Testis (tissue), 3 donors: ENCODE data around the gene LIG3. TPM values are rescaled to one million over a fixed set of nuclear protein-coding genes. Genes with fewer than 3 reads are reported as not detected.

Experiments
- DNase-seq: peaks from one replicate; pipeline ENCODE4 v3.0.0-alpha.2; 2019
- H3K27ac ChIP-seq, 2 donors: fragments of 200-600 bp; sonication (generic); one replicate each; pipeline ENCODE4 v1.5.1; 2019
- H3K27me3 ChIP-seq: fragments of 200-600 bp; sonication (generic); one replicate; pipeline ENCODE4 v1.5.1; 2019
- H3K36me3 ChIP-seq: fragments of 200-600 bp; sonication (generic); one replicate; pipeline ENCODE4 v1.5.1; 2017; ENCODE audit warnings: low read depth; ENCODE audit errors: missing control alignments
- H3K4me1 ChIP-seq: fragments of 200-600 bp; sonication (generic); one replicate; pipeline ENCODE4 v1.5.1; 2019
- H3K4me3 ChIP-seq, 2 donors: fragments of 200-600 bp; sonication (generic); one replicate each; pipeline ENCODE4 v1.5.1; 2017 to 2019
- H3K9me3 ChIP-seq: fragments of 200-600 bp; sonication (generic); one replicate; pipeline ENCODE4 v1.5.1; 2017
- CTCF ChIP-seq, 3 experiments: fragments of 450-650 bp in 2 of 3; fragments of 200-600 bp in 1 of 3; sonication (generic) in 1 of 3; IDR thresholded peaks; one replicate each; pipeline ENCODE4 v1.5.1; 2016 to 2019; ENCODE audit warnings: antibody characterized with exemption in 3 of 3, mild to moderate bottlenecking in 2 of 3, moderate library complexity in 1 of 3
- POLR2A ChIP-seq: fragments of 450-650 bp; IDR thresholded peaks from one replicate; pipeline ENCODE4 v1.6.1; 2017; ENCODE audit warnings: antibody characterized with exemption, mild to moderate bottlenecking, moderate library complexity
- WGBS, 2 donors: methylation state at CpG; one replicate each; pipeline ENCODE4 v1.1.5; 2018; 5-methylcytosine and 5-hydroxymethylcytosine counted together
- intact Hi-C: fragments of 100-400 bp; cut with DNase I; formaldehyde crosslinking; loops from one replicate; pipeline ENCODE4 v1.15.1; 2023; ENCODE audit warnings: low total_unique reads
- polyA plus RNA-seq: library from polyadenylated mRNA; stranded (reverse); fragments of 350-450 nt; fragmentation: Illumina TruSeq; extraction: RNeasy Lipid Tissue Mini Kit (QIAGEN cat#74804); gene quantifications from one replicate; pipeline ENCODE4 v1.2.3, GENCODE V29; 2014; ENCODE audit warnings: low read depth, low replicate concordance; ENCODE audit not compliant: insufficient read depth
- total RNA-seq, 2 donors: library from RNA; depleted of rRNA; stranded (reverse); fragments of >200 nt; gene quantifications; one replicate each; pipeline ENCODE4 v1.2.3, GENCODE V29; 2016

LIG3 gene
- total and polyA plus RNA-seq, 3 donors from 2014 or later = 54.4 to 70.9 (median 66.7) TPM

GRCh38 chr17:35003778-35004177 is 23.5 kb downstream of the LIG3 start:
- intact Hi-C loops = no loop called here
- no peaks in the 10 kb centered on the region for H3K27me3 ChIP-seq
- peaks cover 20% of the 10 kb centered on the region for H3K4me1 ChIP-seq
- TF ChIP-seq POLR2A = no peak
- no peak for TF ChIP-seq CTCF (IDR thresholded peaks at IDR 0.05)
- H3K36me3 ChIP-seq = no peaks in the 10 kb centered on the region
- H3K27ac ChIP-seq = no peak overlapping the region
- H3K4me3 ChIP-seq = no peak overlapping the region
- H3K9me3 ChIP-seq = no peaks in the 10 kb centered on the region
- 91 to 95% methylated on average over 2 to 4 of the region's 4 CpGs for WGBS, 2 donors
- no peak for DNase-seq

- TF ChIP-seq POLR2A = no peak
- TF ChIP-seq CTCF (IDR thresholded peaks at IDR 0.05) = no peak
- 77 to 91% methylated on average over 2 to 4 of the region's 4 CpGs for WGBS, 2 donors
- DNase-seq = no peak
- Histone ChIP-seq H3K27me3 (no peaks in the 10 kb centered on the region), H3K27ac (no peak overlapping the region), H3K4me3 (no peak overlapping the region), H3K4me1 (peaks cover 20% of the 10 kb centered on the region), H3K9me3 (no peaks in the 10 kb centered on the region), H3K36me3 (no peaks in the 10 kb centered on the region)
- intact Hi-C loops = no loop called here
Measured at GRCh38 chr17:35006345-35006744, 26.0 kb downstream of the LIG3 start.

- 21 to 62% methylated on average over 1 of the region's 1 CpG for WGBS, 2 donors
- H3K36me3 ChIP-seq = no peaks in the 10 kb centered on the region
- no peaks in the 10 kb centered on the region for H3K9me3 ChIP-seq
- peak overlapping the region in 1 of 2 donors; percentile 68 for H3K27ac ChIP-seq
- no peak overlapping the region for H3K4me3 ChIP-seq
- peaks cover 20% of the 10 kb centered on the region for H3K4me1 ChIP-seq
- no peaks in the 10 kb centered on the region for H3K27me3 ChIP-seq
- DNase-seq = peak; percentile 32
- intact Hi-C loops = no loop called here
- TF ChIP-seq POLR2A (no peak), CTCF (IDR thresholded peaks at IDR 0.05) (no peak)
Measured at GRCh38 chr17:35006961-35007360, 26.6 kb downstream of the LIG3 start.

GRCh38 chr17:35010093-35010492 is 29.8 kb downstream of the LIG3 start:
- no peak for DNase-seq
- 80 to 91% methylated on average over 3 of the region's 3 CpGs for WGBS, 2 donors
- H3K4me1 ChIP-seq = peaks cover 6% of the 10 kb centered on the region
- no peaks in the 10 kb centered on the region for H3K27me3 ChIP-seq
- no peak overlapping the region for H3K27ac ChIP-seq
- H3K9me3 ChIP-seq = no peaks in the 10 kb centered on the region
- peak overlapping the region in 1 of 2 donors; percentile 6 for H3K4me3 ChIP-seq
- no peaks in the 10 kb centered on the region for H3K36me3 ChIP-seq
- intact Hi-C loops = no loop called here
- TF ChIP-seq POLR2A (no peak), CTCF (IDR thresholded peaks at IDR 0.05) (no peak)

- no peak for TF ChIP-seq POLR2A
- TF ChIP-seq CTCF (IDR thresholded peaks at IDR 0.05) = no peak
- Histone ChIP-seq H3K9me3 (no peaks in the 10 kb centered on the region), H3K27ac (no peak overlapping the region), H3K36me3 (no peaks in the 10 kb centered on the region), H3K4me3 (no peak overlapping the region), H3K4me1 (peaks cover 6% of the 10 kb centered on the region), H3K27me3 (no peaks in the 10 kb centered on the region)
- DNase-seq = no peak
- 82 to 91% methylated on average over 5 of the region's 5 CpGs for WGBS, 2 donors
- intact Hi-C loops = no loop called here
Measured at GRCh38 chr17:35011671-35012216, 31.4 kb downstream of the LIG3 start.
